Fibroblast of lung (primary cell): ENCODE measurements around the gene ADGRB3.

Experiments
- EZH2 ChIP-seq: IDR thresholded peaks from 2 replicates; pipeline ENCODE4 v1.5.1; 2012; ENCODE audit warnings: low read length, control low read depth, mild to moderate bottlenecking; ENCODE audit errors: missing control alignments
- TF ChIP-seq, protein P1 (sequence below), 2 donors: IDR thresholded peaks in 1 of 2; conservative IDR thresholded peaks in 1 of 2; 1 replicate in 1 of 2; 2 replicates in 1 of 2; pipeline ENCODE4 v1.5.1; 2011 to 2012; ENCODE audit warnings: low read length in 2 of 2, control low read depth in 1 of 2, inconsistent platforms in 1 of 2, low read depth in 1 of 2, mild to moderate bottlenecking in 1 of 2

DNA sequence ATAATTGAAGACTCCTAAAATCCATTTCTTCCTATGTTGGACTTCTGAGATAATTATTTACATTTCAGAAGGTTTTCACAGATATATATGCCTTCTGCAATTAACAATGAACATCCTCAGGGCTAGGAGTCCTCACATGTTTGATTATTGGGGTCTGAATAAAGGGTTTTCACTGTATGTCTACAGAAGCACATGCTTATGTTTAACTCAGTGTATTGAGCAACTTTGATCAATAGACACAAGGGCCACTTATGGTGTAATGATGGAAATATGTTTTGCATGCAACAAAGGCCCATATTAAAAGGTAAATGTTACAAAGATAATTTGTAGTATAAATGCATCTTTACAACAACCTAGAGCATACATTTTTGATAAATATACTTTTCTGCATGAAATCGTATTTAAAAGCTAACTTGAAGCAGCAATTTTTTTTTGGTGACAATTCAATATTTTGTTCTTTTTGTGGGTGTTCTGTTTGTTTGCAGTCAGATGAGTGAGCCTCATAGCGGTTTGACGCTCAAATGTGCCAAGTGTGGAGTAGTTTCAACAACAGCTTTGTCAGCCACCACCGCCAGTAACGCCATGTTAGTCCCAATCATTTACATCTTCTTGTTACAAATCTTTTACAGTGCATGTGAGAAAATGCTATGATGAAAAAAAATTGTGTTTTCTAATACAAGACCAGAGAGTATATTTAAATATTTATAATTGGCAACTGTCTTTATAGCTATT is 703.5 kb downstream of the ADGRB3 start:
- TF ChIP-seq, protein P1, sequence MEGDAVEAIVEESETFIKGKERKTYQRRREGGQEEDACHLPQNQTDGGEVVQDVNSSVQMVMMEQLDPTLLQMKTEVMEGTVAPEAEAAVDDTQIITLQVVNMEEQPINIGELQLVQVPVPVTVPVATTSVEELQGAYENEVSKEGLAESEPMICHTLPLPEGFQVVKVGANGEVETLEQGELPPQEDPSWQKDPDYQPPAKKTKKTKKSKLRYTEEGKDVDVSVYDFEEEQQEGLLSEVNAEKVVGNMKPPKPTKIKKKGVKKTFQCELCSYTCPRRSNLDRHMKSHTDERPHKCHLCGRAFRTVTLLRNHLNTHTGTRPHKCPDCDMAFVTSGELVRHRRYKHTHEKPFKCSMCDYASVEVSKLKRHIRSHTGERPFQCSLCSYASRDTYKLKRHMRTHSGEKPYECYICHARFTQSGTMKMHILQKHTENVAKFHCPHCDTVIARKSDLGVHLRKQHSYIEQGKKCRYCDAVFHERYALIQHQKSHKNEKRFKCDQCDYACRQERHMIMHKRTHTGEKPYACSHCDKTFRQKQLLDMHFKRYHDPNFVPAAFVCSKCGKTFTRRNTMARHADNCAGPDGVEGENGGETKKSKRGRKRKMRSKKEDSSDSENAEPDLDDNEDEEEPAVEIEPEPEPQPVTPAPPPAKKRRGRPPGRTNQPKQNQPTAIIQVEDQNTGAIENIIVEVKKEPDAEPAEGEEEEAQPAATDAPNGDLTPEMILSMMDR (conservative IDR thresholded peaks at IDR 0.05 in 1 of 2, IDR thresholded peaks at IDR 0.05 in 1 of 2; ENCODE audit: low read depth in 1 of 2, low read length in 2 of 2), result no peak
- TF ChIP-seq EZH2, result no peak
